Astrocyte (in vitro differentiated cells and primary cell): ENCODE data around the gene RTP3. TPM values are rescaled to one million over a fixed set of nuclear protein-coding genes. Genes with fewer than 3 reads are reported as not detected.

Experiments
- DNase-seq: peaks from one replicate; pipeline ENCODE4 v3.0.0-alpha.2; 2010; ENCODE audit warnings: low read depth
- FAIRE-seq: peaks from 2 replicates; lab custom pipeline; 2011; peaks lifted over from hg19 to GRCh38; lab: Jason Lieb, UNC
- H2AFZ ChIP-seq: 2 replicates; pipeline ENCODE4 v1.6.0; 2012; ENCODE audit warnings: low read depth, low read length, inconsistent platforms
- H3K27ac ChIP-seq: 2 replicates; pipeline ENCODE4 v1.5.1; 2011; ENCODE audit warnings: low read depth, low read length, inconsistent platforms
- H3K27me3 ChIP-seq: 2 replicates; pipeline ENCODE4 v1.6.0; 2011; ENCODE audit warnings: low read length, inconsistent platforms; ENCODE audit not compliant: insufficient read depth
- H3K36me3 ChIP-seq: 2 replicates; pipeline ENCODE4 v1.5.1; 2011; ENCODE audit warnings: low read length, inconsistent platforms; ENCODE audit not compliant: insufficient read depth
- H3K4me1 ChIP-seq: 2 replicates; pipeline ENCODE4 v1.5.1; 2011; ENCODE audit warnings: low read length, inconsistent platforms; ENCODE audit not compliant: insufficient read depth
- H3K4me2 ChIP-seq: 2 replicates; pipeline ENCODE4 v1.6.0; 2012; ENCODE audit warnings: low read length, inconsistent platforms
- H3K4me3 ChIP-seq: 2 replicates; pipeline ENCODE4 v1.5.1; 2011; ENCODE audit warnings: low read depth, mild to moderate bottlenecking, low read length, inconsistent platforms; ENCODE audit not compliant: insufficient read depth
- H3K79me2 ChIP-seq: 2 replicates; pipeline ENCODE4 v1.6.0; 2012; ENCODE audit warnings: mild to moderate bottlenecking, low read length, inconsistent platforms; ENCODE audit not compliant: insufficient read depth
- H3K9ac ChIP-seq: 2 replicates; pipeline ENCODE4 v1.6.0; 2012; ENCODE audit warnings: mild to moderate bottlenecking, low read length, inconsistent platforms
- H3K9me3 ChIP-seq: 2 replicates; pipeline ENCODE4 v1.5.1; 2012; ENCODE audit warnings: low read depth, mild to moderate bottlenecking, low read length, inconsistent platforms; ENCODE audit not compliant: insufficient read depth
- H4K20me1 ChIP-seq: 2 replicates; pipeline ENCODE4 v1.6.0; 2012; ENCODE audit warnings: low read length, inconsistent platforms; ENCODE audit not compliant: insufficient read depth
- H3K27ac Mint-ChIP-seq: one replicate; pipeline ENCODE4 v1.8.0; 2021; ENCODE audit warnings: mild to moderate bottlenecking, mixed read lengths; ENCODE audit not compliant: unreplicated experiment
- H3K27me3 Mint-ChIP-seq: one replicate; pipeline ENCODE4 v1.8.0; 2021; ENCODE audit warnings: low read depth, mixed read lengths; ENCODE audit not compliant: unreplicated experiment
- H3K36me3 Mint-ChIP-seq: one replicate; pipeline ENCODE4 v1.8.0; 2021; ENCODE audit warnings: low read depth, mixed read lengths; ENCODE audit not compliant: unreplicated experiment
- H3K4me1 Mint-ChIP-seq: one replicate; pipeline ENCODE4 v1.8.0; 2021; ENCODE audit warnings: low read depth, mixed read lengths; ENCODE audit not compliant: unreplicated experiment
- H3K4me3 Mint-ChIP-seq: one replicate; pipeline ENCODE4 v1.8.0; 2021; ENCODE audit warnings: mild to moderate bottlenecking, moderate library complexity, mixed read lengths; ENCODE audit not compliant: unreplicated experiment
- H3K9me3 Mint-ChIP-seq: one replicate; pipeline ENCODE4 v1.8.0; 2021; ENCODE audit warnings: mild to moderate bottlenecking, mixed read lengths; ENCODE audit not compliant: unreplicated experiment
- EZH2 ChIP-seq: IDR thresholded peaks from 2 replicates; pipeline ENCODE4 v1.6.1; 2012; ENCODE audit warnings: mild to moderate bottlenecking, low read length, inconsistent platforms; ENCODE audit not compliant: insufficient read depth
- total RNA-seq: library from RNA; stranded (reverse); gene quantifications from 2 replicates; pipeline ENCODE4 v1.2.1, GENCODE V29; 2021
- TF ChIP-seq, protein P1 (sequence below): IDR thresholded peaks from 2 replicates; pipeline ENCODE4 v1.5.1; 2011; ENCODE audit warnings: low read depth, mild to moderate bottlenecking, inconsistent platforms, low read length, moderate library complexity; ENCODE audit not compliant: insufficient read depth

The RTP3 gene
- total RNA-seq, 1 donor from 2014 or later = not detected

DNA sequence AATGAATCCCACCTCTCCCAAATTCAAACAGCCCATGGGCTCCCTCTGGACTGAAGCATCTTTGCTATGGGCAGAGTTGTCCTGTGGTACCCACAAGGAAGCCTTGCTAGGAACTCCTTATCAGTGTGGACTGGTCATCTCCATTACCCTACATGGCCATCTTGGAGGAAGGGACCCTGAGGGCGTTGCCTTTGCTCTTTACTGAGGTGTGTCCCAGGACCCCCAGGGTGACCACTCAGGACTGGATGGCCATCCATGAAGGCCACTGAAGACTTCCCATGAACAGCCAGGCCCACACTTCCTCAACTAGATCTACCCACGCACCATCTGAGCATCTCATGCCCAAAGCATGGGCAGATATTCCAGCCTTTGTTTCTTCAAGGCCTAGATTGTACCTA lies 20.0 kb downstream of the RTP3 start:
- Histone ChIP-seq H3K4me2 (no peak overlapping the region), H3K9ac (no peak overlapping the region), H3K9me3 (no peaks in the 10 kb centered on the region), H3K27ac (no peak overlapping the region), H2AFZ (no peak overlapping the region), H3K27me3 (no peaks in the 10 kb centered on the region), H3K4me1 (peaks cover 14% of the 10 kb centered on the region), H3K79me2 (no peaks in the 10 kb centered on the region), H3K36me3 (no peaks in the 10 kb centered on the region), H4K20me1 (no peaks in the 10 kb centered on the region), H3K4me3 (no peak overlapping the region)
- Mint-ChIP-seq H3K27me3 (no peaks in the 10 kb centered on the region), H3K4me3 (no peak overlapping the region), H3K27ac (no peak overlapping the region), H3K4me1 (peaks cover 11% of the 10 kb centered on the region), H3K36me3 (no peaks in the 10 kb centered on the region), H3K9me3 (no peaks in the 10 kb centered on the region)
- TF ChIP-seq, protein P1, sequence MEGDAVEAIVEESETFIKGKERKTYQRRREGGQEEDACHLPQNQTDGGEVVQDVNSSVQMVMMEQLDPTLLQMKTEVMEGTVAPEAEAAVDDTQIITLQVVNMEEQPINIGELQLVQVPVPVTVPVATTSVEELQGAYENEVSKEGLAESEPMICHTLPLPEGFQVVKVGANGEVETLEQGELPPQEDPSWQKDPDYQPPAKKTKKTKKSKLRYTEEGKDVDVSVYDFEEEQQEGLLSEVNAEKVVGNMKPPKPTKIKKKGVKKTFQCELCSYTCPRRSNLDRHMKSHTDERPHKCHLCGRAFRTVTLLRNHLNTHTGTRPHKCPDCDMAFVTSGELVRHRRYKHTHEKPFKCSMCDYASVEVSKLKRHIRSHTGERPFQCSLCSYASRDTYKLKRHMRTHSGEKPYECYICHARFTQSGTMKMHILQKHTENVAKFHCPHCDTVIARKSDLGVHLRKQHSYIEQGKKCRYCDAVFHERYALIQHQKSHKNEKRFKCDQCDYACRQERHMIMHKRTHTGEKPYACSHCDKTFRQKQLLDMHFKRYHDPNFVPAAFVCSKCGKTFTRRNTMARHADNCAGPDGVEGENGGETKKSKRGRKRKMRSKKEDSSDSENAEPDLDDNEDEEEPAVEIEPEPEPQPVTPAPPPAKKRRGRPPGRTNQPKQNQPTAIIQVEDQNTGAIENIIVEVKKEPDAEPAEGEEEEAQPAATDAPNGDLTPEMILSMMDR = no peak
- no peak for TF ChIP-seq EZH2
- FAIRE-seq (no peak), DNase-seq (no peak)

DNA sequence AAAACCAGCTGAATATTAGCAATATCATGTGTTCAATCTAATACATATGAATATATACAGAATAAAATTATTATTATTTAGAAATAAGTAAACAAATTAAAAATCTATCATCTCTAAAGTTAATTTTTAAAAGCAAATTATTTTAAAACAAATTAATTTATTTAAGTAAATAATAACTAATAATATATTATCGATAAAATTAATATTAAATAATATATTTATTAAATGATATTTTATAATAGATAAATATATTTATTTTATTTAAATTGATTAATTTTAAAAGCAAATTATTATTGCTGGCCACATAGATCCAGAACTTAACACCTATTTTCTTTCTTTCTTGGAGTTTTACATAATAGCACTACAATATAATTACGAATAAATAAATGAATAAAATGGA lies 22.2 kb downstream of the RTP3 start:
- TF ChIP-seq EZH2 = no peak
- TF ChIP-seq, protein P1 = no peak
- Histone ChIP-seq H3K9me3 (no peaks in the 10 kb centered on the region), H3K27me3 (no peaks in the 10 kb centered on the region), H3K36me3 (no peaks in the 10 kb centered on the region), H3K9ac (no peak overlapping the region), H3K4me1 (peaks cover 14% of the 10 kb centered on the region), H4K20me1 (no peaks in the 10 kb centered on the region), H3K79me2 (no peaks in the 10 kb centered on the region), H2AFZ (no peak overlapping the region), H3K4me3 (no peak overlapping the region), H3K4me2 (no peak overlapping the region), H3K27ac (no peak overlapping the region)
- FAIRE-seq (no peak), DNase-seq (no peak)
- H3K4me3 Mint-ChIP-seq = no peak overlapping the region
- H3K36me3 Mint-ChIP-seq = no peaks in the 10 kb centered on the region
- H3K9me3 Mint-ChIP-seq = no peaks in the 10 kb centered on the region
- H3K27me3 Mint-ChIP-seq = no peaks in the 10 kb centered on the region
- H3K27ac Mint-ChIP-seq = no peak overlapping the region
- H3K4me1 Mint-ChIP-seq = peaks cover 11% of the 10 kb centered on the region

DNA sequence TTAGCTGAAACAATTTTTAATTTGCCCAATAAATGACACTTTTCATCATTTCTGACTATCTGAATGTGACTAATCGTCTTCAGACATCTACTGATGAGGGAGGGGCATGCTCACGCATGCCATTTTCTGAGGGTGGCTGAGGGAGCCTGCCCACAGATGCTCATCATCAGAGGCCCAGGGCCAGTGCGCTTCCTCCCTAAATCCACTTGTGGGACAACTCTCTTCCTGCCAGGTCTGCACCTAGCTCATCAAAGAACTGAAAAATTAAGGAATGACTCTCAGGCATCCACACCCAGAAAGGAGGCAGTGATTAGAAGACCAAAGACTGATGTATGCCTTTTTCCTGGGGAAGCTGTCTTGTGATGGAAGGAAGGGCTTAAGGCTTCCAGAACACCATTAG lies 22.8 kb downstream of the RTP3 start:
- Mint-ChIP-seq H3K9me3 (no peaks in the 10 kb centered on the region), H3K4me1 (peaks cover 11% of the 10 kb centered on the region), H3K4me3 (no peak overlapping the region), H3K27ac (no peak overlapping the region), H3K36me3 (no peaks in the 10 kb centered on the region), H3K27me3 (no peaks in the 10 kb centered on the region)
- H3K27ac ChIP-seq = no peak overlapping the region
- no peak for DNase-seq
- H3K4me1 ChIP-seq = peaks cover 14% of the 10 kb centered on the region
- H3K79me2 ChIP-seq = no peaks in the 10 kb centered on the region
- H3K4me2 ChIP-seq = no peak overlapping the region
- H3K27me3 ChIP-seq = no peaks in the 10 kb centered on the region
- H3K9ac ChIP-seq = no peak overlapping the region
- no peak for TF ChIP-seq EZH2
- TF ChIP-seq, protein P1 = no peak
- no peak overlapping the region for H2AFZ ChIP-seq
- no peaks in the 10 kb centered on the region for H4K20me1 ChIP-seq
- FAIRE-seq = no peak
- H3K9me3 ChIP-seq = no peaks in the 10 kb centered on the region
- no peaks in the 10 kb centered on the region for H3K36me3 ChIP-seq
- no peak overlapping the region for H3K4me3 ChIP-seq
